Loucy (cell line): ENCODE data around the gene CD248.

Experiments
- H2AFZ ChIP-seq: fragments of 200-600 bp; sonication (generic); 2 replicates; pipeline ENCODE4 v1.6.0; 2016; ENCODE audit warnings: antibody characterized with exemption, mild to moderate bottlenecking, low read length, moderate library complexity
- H3F3A ChIP-seq: fragments of 200-600 bp; 2 replicates; pipeline ENCODE4 v1.6.0; 2016; ENCODE audit warnings: antibody characterized with exemption, low read depth, mild to moderate bottlenecking
- H3K27me3 ChIP-seq: fragments of 200-600 bp; sonication (generic); 2 replicates; pipeline ENCODE4 v1.6.1; 2014; ENCODE audit warnings: low read length, mild to moderate bottlenecking; ENCODE audit not compliant: insufficient read depth, poor library complexity, severe bottlenecking
- H3K36me3 ChIP-seq: fragments of 200-600 bp; sonication (generic); 2 replicates; pipeline ENCODE4 v1.6.1; 2016; ENCODE audit warnings: low read length; ENCODE audit not compliant: insufficient read depth
- H3K4me1 ChIP-seq: fragments of 200-600 bp; sonication (generic); 2 replicates; pipeline ENCODE4 v1.5.1; 2014; ENCODE audit warnings: low read length, mild to moderate bottlenecking; ENCODE audit not compliant: insufficient read depth, poor library complexity, severe bottlenecking
- H3K4me2 ChIP-seq: fragments of 200-600 bp; sonication (generic); 2 replicates; pipeline ENCODE4 v1.6.0; 2014; ENCODE audit warnings: antibody characterized with exemption, low read length, low read depth, mild to moderate bottlenecking; ENCODE audit not compliant: poor library complexity, severe bottlenecking
- H3K4me3 ChIP-seq: fragments of 200-600 bp; sonication (generic); 2 replicates; pipeline ENCODE4 v1.5.1; 2014; ENCODE audit warnings: low read length, mild to moderate bottlenecking, mixed read lengths; ENCODE audit not compliant: poor library complexity, severe bottlenecking
- H3K79me2 ChIP-seq: fragments of 200-600 bp; sonication (generic); 2 replicates; pipeline ENCODE4 v1.6.1; 2014; ENCODE audit warnings: low read length; ENCODE audit not compliant: insufficient read depth
- H3K9ac ChIP-seq: fragments of 200-600 bp; sonication (generic); 2 replicates; pipeline ENCODE4 v1.6.0; 2014; ENCODE audit warnings: mild to moderate bottlenecking, low read depth, low read length, moderate library complexity; ENCODE audit not compliant: poor library complexity, severe bottlenecking
- H3K9me2 ChIP-seq: fragments of 200-600 bp; sonication (generic); replicated peaks from 2 replicates; pipeline ENCODE4 v1.6.1; 2016; ENCODE audit warnings: low read depth, low read length, mixed read lengths
- H3K9me3 ChIP-seq: fragments of 200-600 bp; sonication (generic); 2 replicates; pipeline ENCODE4 v1.6.1; 2014; ENCODE audit warnings: mild to moderate bottlenecking, antibody characterized with exemption, low read length, low read depth; ENCODE audit not compliant: insufficient read depth
- H4K20me1 ChIP-seq: fragments of 200-600 bp; sonication (generic); 2 replicates; pipeline ENCODE4 v1.6.0; 2014; ENCODE audit warnings: antibody characterized with exemption, low read length, mild to moderate bottlenecking; ENCODE audit not compliant: insufficient read depth, poor library complexity, severe bottlenecking
- CTCF ChIP-seq: fragments of 200-600 bp; sonication (generic); conservative IDR thresholded peaks from 2 replicates; pipeline ENCODE4 v1.5.1; 2014; ENCODE audit warnings: mild to moderate bottlenecking, antibody characterized with exemption, low read length
- EZH2phosphoT487 ChIP-seq: fragments of 200-600 bp; IDR thresholded peaks from 2 replicates; pipeline ENCODE4 v1.6.1; 2018; ENCODE audit warnings: antibody characterized with exemption, mild to moderate bottlenecking, moderate library complexity, borderline replicate concordance

Gene CD248

GRCh38 chr11:66294626-66295620 is 21.9 kb downstream of the CD248 start:
- no peaks in the 10 kb centered on the region for H3F3A ChIP-seq
- no peak overlapping the region for H2AFZ ChIP-seq
- H3K27me3 ChIP-seq: no peaks in the 10 kb centered on the region
- H3K36me3 ChIP-seq: no peaks in the 10 kb centered on the region
- no peaks in the 10 kb centered on the region for H4K20me1 ChIP-seq
- no peaks in the 10 kb centered on the region for H3K9me3 ChIP-seq
- TF ChIP-seq EZH2phosphoT487: no peak
- TF ChIP-seq CTCF: no peak
- H3K4me2 ChIP-seq: no peak overlapping the region
- H3K9me2 ChIP-seq: no peaks in the 10 kb centered on the region
- no peak overlapping the region for H3K9ac ChIP-seq
- peaks cover 4% of the 10 kb centered on the region for H3K4me1 ChIP-seq
- H3K79me2 ChIP-seq: no peaks in the 10 kb centered on the region
- no peak overlapping the region for H3K4me3 ChIP-seq

DNA sequence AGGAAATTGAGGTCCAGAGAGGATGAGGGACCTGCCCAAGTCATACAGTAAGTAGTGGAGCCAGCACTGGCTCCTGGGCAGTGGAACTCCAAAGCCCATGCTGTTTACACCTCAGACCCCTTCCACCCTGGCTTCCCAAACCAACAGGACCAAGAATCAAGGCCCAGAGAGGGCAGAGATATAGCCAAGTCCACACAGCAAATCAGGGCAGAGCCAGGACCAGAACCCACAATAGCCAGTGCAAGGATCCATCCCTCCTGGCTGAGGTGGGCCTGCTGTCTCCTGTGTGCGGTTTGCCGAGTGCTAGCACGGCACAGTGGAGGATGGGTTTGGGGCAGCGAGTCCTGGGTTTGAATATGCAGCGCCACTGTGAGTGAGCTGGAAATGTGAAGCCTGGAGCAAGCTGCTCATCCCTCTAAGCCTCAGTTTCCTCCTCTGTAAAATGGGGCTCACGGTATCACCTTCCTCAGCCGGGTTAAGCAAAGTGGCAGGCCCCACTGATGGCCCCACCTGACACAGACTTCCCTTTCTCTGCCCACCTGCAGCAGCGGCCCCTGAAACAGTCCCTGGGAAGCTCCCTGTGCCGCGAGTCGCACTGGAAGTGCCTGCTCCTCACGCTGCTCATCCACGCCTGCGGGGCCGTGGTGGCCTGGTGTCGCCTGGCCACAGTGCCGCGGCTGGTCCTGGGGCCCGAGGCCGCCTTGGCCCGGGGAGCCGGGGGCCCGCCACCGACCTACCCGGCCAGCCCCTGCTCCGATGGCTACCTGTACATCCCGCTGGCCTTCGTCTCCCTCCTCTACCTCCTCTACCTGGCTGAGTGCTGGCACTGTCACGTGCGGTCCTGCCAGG is 22.8 kb downstream of the CD248 start:
- Histone ChIP-seq H4K20me1 (no peaks in the 10 kb centered on the region), H3K27me3 (no peaks in the 10 kb centered on the region), H3K4me3 (no peak overlapping the region), H3K36me3 (no peaks in the 10 kb centered on the region), H3K4me2 (no peak overlapping the region), H3K9ac (no peak overlapping the region), H3K4me1 (peaks cover 11% of the 10 kb centered on the region), H3K9me2 (no peaks in the 10 kb centered on the region), H2AFZ (no peak overlapping the region), H3K79me2 (no peaks in the 10 kb centered on the region), H3K9me3 (no peaks in the 10 kb centered on the region), H3F3A (no peaks in the 10 kb centered on the region)
- TF ChIP-seq CTCF: no peak
- no peak for TF ChIP-seq EZH2phosphoT487

GRCh38 chr11:66293352-66293751 is 23.5 kb downstream of the CD248 start:
- no peak overlapping the region for H3K4me2 ChIP-seq
- no peak overlapping the region for H3K9ac ChIP-seq
- no peaks in the 10 kb centered on the region for H3K9me3 ChIP-seq
- H3K4me1 ChIP-seq: peaks cover 12% of the 10 kb centered on the region
- no peaks in the 10 kb centered on the region for H3K27me3 ChIP-seq
- no peak overlapping the region for H2AFZ ChIP-seq
- H3K4me3 ChIP-seq: no peak overlapping the region
- TF ChIP-seq CTCF (no peak), EZH2phosphoT487 (no peak)
- H4K20me1 ChIP-seq: no peaks in the 10 kb centered on the region
- H3K36me3 ChIP-seq: no peaks in the 10 kb centered on the region
- no peaks in the 10 kb centered on the region for H3K9me2 ChIP-seq
- H3K79me2 ChIP-seq: peaks cover 3% of the 10 kb centered on the region
- H3F3A ChIP-seq: no peaks in the 10 kb centered on the region
